ENCODE data around the gene LILRA2. TPM values are rescaled to one million over a fixed set of nuclear protein-coding genes. Genes with fewer than 3 reads are reported as not detected.
"Not testable (repeated sequence)": the region's sequence is repeated elsewhere in the genome, so short reads cannot be mapped to it uniquely, and the experiment has no call there.

The LILRA2 gene
- total and polyA plus RNA-seq, 2 of the 13 experiments (the other 11 are each of a cell fraction or from before 2014, with no cell fraction given) = 0.53 TPM; not detected in 1

DNA sequence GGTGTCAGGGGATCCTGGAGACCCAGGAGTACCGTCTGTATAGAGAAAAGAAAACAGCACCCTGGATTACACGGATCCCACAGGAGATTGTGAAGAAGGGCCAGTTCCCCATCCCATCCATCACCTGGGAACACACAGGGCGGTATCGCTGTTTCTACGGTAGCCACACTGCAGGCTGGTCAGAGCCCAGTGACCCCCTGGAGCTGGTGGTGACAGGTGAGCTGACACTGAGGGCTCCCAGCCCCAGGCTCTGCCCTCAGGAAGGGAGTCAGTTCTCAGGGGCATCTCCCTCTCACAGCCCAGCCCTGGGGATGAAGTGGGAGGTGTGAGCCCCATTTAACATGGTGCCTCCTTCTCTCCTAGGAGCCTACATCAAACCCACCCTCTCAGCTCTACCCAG lies 21.1 kb downstream of the LILRA2 start:
- H3K4me3 ChIP-seq (replicated peaks in 1 of 3; ENCODE audit: insufficient read depth in 1 of 3, low read depth in 2 of 3, low read length in 3 of 3) = no peak overlapping the region
- intact Hi-C loops (cut with micrococcal nuclease; ENCODE audit: unreplicated experiment) (no loop called here), in situ Hi-C loops (cut with HindIII; ENCODE audit: extremely low pct_ligation_motif_present, low pct_unique_long_range_greater_than_20kb) (no loop called here)
- H3K27me3 ChIP-seq (ENCODE audit: control insufficient read depth in 1 of 2, insufficient read depth in 2 of 2, low read length in 2 of 2) = peaks cover 5 to 18% of the 10 kb centered on the region in 2 experiments; a peak in 4 of 5 replicates
- BruUV-seq (replicated peaks) = no TSS peak
- H3K4me2 ChIP-seq (ENCODE audit: low read depth, low read length) = no peak overlapping the region
- H3K27ac ChIP-seq (ENCODE audit: extremely low read length, insufficient read depth, low read length) = no peak overlapping the region
- ATAC-seq = no peak
- no peak for DNase-seq (ENCODE audit: low spot score)
- no peak overlapping the region for H3K9ac ChIP-seq (ENCODE audit: insufficient read depth, low read depth, low read length)
- no peaks in the 10 kb centered on the region for H3K36me3 ChIP-seq (replicated peaks in 1 of 2; ENCODE audit: control insufficient read depth in 1 of 2, insufficient read depth in 2 of 2, low read length in 2 of 2)
- H4K20me1 ChIP-seq (ENCODE audit: insufficient read depth, low read length) = no peaks in the 10 kb centered on the region
- TF ChIP-seq ZNF367 (CRISPR knock-in tag; IDR thresholded peaks at IDR 0.05; ENCODE audit: borderline replicate concordance) (no peak), GZF1 (CRISPR knock-in tag; IDR thresholded peaks at IDR 0.05) (no peak), BRD4 (CRISPR knock-in tag; IDR thresholded peaks at IDR 0.05) (no peak), ZNF615 (CRISPR knock-in tag; IDR thresholded peaks at IDR 0.05; ENCODE audit: borderline replicate concordance) (no peak), ZNF619 (CRISPR knock-in tag; IDR thresholded peaks at IDR 0.05) (no peak), HDAC6 (IDR thresholded peaks at IDR 0.05; ENCODE audit: low read depth, low read length) (no peak), ERF (CRISPR knock-in tag; IDR thresholded peaks at IDR 0.05) (no peak), ZNF678 (CRISPR knock-in tag; IDR thresholded peaks at IDR 0.05) (no peak)
- TF ChIP-seq, protein P1, sequence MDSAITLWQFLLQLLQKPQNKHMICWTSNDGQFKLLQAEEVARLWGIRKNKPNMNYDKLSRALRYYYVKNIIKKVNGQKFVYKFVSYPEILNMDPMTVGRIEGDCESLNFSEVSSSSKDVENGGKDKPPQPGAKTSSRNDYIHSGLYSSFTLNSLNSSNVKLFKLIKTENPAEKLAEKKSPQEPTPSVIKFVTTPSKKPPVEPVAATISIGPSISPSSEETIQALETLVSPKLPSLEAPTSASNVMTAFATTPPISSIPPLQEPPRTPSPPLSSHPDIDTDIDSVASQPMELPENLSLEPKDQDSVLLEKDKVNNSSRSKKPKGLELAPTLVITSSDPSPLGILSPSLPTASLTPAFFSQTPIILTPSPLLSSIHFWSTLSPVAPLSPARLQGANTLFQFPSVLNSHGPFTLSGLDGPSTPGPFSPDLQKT (CRISPR knock-in tag; IDR thresholded peaks at IDR 0.05; ENCODE audit: borderline replicate concordance) = no peak
- TF ChIP-seq, protein P2, sequence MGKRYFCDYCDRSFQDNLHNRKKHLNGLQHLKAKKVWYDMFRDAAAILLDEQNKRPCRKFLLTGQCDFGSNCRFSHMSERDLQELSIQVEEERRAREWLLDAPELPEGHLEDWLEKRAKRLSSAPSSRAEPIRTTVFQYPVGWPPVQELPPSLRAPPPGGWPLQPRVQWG (CRISPR knock-in tag; IDR thresholded peaks at IDR 0.05; ENCODE audit: borderline replicate concordance, low read depth) = no peak
- no peak for FAIRE-seq
- WGBS (ENCODE audit: low lambda C conversion rate) = no CpG with 5 or more reads among the region's 5 CpGs
- no peaks in the 10 kb centered on the region for H3K79me2 ChIP-seq (ENCODE audit: insufficient read depth, low read length)
- H3K9me3 ChIP-seq (ENCODE audit: low read length) = no peaks in the 10 kb centered on the region
- ChIA-PET CTCF (ENCODE audit: low intra/inter-chr PET ratio, low total read pairs) (no interaction called here), POLR2A (no interaction called here)
- no peaks in the 10 kb centered on the region for H3K4me1 ChIP-seq (ENCODE audit: insufficient read depth, low read length)
- H2AFZ ChIP-seq (ENCODE audit: low read length) = no peak overlapping the region

GRCh38 chr19:54595680-54596436 lies 22.3 kb downstream of the LILRA2 start:
- H3K27ac ChIP-seq (ENCODE audit: extremely low read length, insufficient read depth, low read length); BruUV-seq (replicated peaks); H4K20me1 ChIP-seq (ENCODE audit: insufficient read depth, low read length); intact Hi-C loops (cut with micrococcal nuclease; ENCODE audit: unreplicated experiment); H3K79me2 ChIP-seq (ENCODE audit: insufficient read depth, low read length); in situ Hi-C loops (cut with HindIII; ENCODE audit: extremely low pct_ligation_motif_present, low pct_unique_long_range_greater_than_20kb); H3K4me1 ChIP-seq (ENCODE audit: insufficient read depth, low read length); POLR2A ChIA-PET; H3K4me3 ChIP-seq (replicated peaks in 1 of 3; ENCODE audit: insufficient read depth in 1 of 3, low read depth in 2 of 3, low read length in 3 of 3); ATAC-seq; H3K36me3 ChIP-seq (replicated peaks in 1 of 2; ENCODE audit: control insufficient read depth in 1 of 2, insufficient read depth in 2 of 2, low read length in 2 of 2); H3K9me3 ChIP-seq (ENCODE audit: low read length); H2AFZ ChIP-seq (ENCODE audit: low read length); FAIRE-seq; DNase-seq (ENCODE audit: low spot score); H3K9ac ChIP-seq (ENCODE audit: insufficient read depth, low read depth, low read length); H3K4me2 ChIP-seq (ENCODE audit: low read depth, low read length); CTCF ChIA-PET (ENCODE audit: low intra/inter-chr PET ratio, low total read pairs): not testable (repeated sequence)
- 8% methylated on average over 17 of the region's 26 CpGs for WGBS (ENCODE audit: low lambda C conversion rate)
- H3K27me3 ChIP-seq (ENCODE audit: control insufficient read depth in 1 of 2, insufficient read depth in 2 of 2, low read length in 2 of 2) = peaks cover 3 to 18% of the 10 kb centered on the region in 2 experiments; a peak in 4 of 5 replicates
